HG03196 (cell line): Measurements from ENCODE around the gene ENDOU.

ENCODE experiments used
- ATAC-seq: cut with Tn5 transposase; IDR thresholded peaks from one replicate; pipeline ENCODE4 v1.9.1; 2021; ENCODE audit not compliant: unreplicated experiment

The ENDOU gene

GRCh38 chr12:47757840-47758583, 32.7 kb upstream of the ENDOU start:
- no peak for ATAC-seq

- no peak for ATAC-seq
Measured at GRCh38 chr12:47757364-47757839, 32.1 kb upstream of the ENDOU start.

GRCh38 chr12:47755655-47756562, 30.6 kb upstream of the ENDOU start:
- peak; percentile 59 for ATAC-seq

DNA sequence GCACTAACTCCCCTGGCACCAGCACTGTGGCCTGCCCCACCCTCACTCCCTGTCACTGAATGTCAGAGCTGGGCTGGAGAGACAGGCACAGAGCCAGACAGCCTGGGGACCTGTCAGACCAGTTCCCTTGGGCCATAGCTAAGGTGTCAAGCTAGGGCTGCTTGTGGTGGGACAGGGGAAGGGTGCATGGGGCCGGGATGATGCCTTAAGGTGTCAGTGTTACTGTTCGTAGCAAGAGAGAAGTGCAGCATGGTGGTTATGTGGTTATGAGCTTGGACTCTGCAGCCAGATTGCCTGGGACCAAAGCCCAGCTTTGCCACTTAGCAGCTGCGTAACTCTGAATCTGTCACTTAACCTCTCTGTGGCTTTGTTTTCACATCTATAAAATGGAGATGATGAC, 29.6 kb upstream of the ENDOU start:
- ATAC-seq: no peak

- ATAC-seq: no peak
Measured at GRCh38 chr12:47754126-47754525, 28.8 kb upstream of the ENDOU start.

DNA sequence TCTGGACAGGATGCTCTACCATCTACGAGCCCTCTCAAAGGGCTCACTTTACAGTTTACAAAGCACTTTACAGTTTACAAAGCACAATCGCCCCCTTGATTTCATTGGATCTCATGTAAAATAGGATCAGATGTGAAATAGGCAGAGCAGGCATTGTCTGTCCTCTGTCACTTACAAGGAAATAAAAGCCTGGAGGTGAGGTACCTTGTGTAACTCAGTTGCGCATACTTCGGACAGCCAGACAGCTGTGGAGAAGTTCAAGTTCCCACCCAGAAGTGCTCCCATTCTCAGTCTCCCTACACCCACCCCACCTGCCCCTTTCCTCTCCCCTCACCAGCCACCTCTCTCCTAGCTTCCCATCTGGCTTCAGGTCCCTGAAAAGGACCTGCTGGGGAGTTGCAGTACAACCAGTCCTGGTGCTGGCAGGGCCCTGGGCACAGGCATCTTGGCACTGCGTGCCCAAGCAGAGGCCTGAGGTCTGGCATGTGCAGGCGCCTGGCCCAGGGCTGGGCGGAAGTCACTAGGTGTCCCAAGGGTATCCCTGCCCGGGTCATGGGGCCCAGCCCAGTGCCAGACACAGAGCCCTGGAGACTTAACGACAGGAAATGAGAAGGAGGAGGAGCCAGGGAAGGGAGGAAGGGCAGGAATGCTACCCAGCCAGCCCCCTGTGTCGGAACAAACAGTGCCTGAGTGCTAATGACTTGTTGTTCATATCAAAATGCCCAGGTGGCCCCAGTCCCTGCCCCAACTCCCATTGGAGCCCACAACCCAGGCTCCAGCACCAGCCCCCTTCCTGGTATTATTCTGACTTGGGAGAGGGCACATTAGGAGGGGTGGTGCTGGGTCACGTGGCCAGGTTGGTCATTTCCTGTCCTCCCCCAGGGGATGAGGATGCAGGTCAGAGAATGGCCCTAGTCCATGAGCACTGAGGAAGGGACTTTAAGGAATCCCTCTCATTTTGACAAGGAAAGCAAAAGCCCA, 28.0 kb upstream of the ENDOU start:
- ATAC-seq: peak; percentile 24

DNA sequence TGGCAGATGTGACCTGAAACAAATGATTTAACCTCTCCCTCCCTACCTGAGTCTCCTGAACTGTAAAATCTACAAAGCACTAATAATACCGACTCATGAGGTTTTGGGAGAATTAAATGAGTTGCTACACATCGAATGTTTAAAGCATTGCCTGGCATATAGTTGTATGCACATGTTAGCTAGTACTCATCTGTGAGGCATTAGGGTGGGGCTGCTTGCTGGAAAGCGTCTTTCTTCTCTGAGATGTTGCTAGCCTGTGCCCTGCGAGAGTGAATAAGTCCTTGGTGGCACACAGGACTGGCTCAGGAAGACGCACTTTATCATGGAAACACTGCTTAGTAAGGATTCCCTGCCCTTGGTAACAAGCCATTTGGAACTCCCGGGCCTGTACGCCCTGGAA, 27.3 kb upstream of the ENDOU start:
- no peak for ATAC-seq

DNA sequence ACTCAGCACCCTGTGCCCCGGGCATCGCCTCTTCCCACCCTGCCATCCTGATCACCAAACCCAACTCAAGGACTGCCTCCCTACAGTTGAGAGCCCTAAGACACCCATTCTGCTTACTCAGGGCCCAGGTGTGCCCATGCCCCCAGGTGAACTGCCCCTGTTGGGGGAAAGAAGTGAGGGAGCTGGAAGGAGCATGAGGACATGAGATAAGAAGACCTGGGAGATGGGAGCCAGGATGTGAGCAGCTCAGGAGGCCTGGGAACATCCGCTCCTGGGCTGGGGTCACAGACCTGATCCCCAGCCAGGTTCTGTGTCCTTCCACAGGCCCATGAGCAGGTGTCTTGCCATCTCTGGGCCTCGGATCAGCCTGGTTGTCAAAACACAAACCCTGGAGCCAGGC, 26.8 kb upstream of the ENDOU start:
- ATAC-seq: no peak

GRCh38 chr12:47751561-47751960, 26.3 kb upstream of the ENDOU start:
- no peak for ATAC-seq

- no peak for ATAC-seq
Measured at GRCh38 chr12:47750916-47751470, 25.7 kb upstream of the ENDOU start.

- no peak for ATAC-seq
Measured at GRCh38 chr12:47750229-47750798, 25.0 kb upstream of the ENDOU start.

DNA sequence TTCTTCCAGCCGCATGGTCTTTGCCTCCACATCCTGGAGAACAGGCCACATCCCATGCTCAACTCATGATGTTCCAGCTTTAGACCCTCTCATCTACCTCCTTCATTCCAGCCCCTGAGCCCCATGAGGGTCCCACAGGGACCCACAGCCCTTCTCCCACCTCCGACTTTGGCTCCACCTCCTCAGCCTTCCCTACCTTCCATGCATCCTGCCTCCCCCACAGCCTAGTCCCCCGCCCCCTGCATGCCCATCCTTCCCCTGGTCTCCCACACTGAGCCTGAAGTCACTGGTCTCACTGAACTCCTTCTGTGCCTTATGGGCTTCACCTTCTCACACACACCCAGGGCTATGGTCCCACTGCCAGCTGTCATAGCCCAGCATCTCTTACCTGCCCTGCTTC, 23.6 kb upstream of the ENDOU start:
- ATAC-seq: no peak

GRCh38 chr12:47748507-47748828, 23.2 kb upstream of the ENDOU start:
- ATAC-seq: no peak

GRCh38 chr12:47747596-47748506, 22.6 kb upstream of the ENDOU start:
- no peak for ATAC-seq

DNA sequence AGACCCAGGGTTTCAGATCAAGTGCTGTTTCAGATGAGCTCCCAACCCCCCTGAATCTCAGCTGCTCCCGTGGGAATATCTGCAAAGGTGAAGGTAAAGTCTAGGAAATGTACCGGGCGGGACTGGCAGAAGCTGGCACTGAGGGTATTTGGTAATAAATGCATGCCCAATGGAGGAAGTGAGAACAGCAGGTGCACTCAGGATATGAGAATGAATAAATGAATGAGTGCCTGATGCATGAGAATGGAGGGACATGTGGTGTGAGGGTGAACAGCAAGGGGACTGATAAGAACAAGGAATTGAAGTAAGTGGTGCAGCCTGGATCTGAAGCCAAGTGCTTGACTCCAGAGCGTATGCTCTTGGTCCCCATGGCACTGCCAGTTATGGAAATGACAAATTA, 21.8 kb upstream of the ENDOU start:
- ATAC-seq: no peak

- no peak for ATAC-seq
Measured at GRCh38 chr12:47746523-47746922, 21.2 kb upstream of the ENDOU start.

- no peak for ATAC-seq
Measured at GRCh38 chr12:47746073-47746472, 20.8 kb upstream of the ENDOU start.

- no peak for ATAC-seq
Measured at GRCh38 chr12:47745485-47746041, 20.3 kb upstream of the ENDOU start.
